SK-N-SH (cell line): ENCODE data around the gene CHKB. TPM values are rescaled to one million over a fixed set of nuclear protein-coding genes. Genes with fewer than 3 reads are reported as not detected.

Experiments used
- CTCF ChIA-PET: fragments of 300-600, 350-600 bp; formaldehyde crosslinking; extraction: SDS; loops from one replicate; lab custom pipeline; 2021; lab: Yijun Ruan, JAX
- POLR2A ChIA-PET: fragments of 350-600 bp; sonication (Branson Sonifier 250); formaldehyde crosslinking; extraction: SDS; loops from one replicate; lab custom pipeline; 2020; ENCODE audit warnings: antibody characterized with exemption, inconsistent platforms; lab: Yijun Ruan, JAX
- DNase-seq: peaks from one replicate; pipeline ENCODE4 v3.0.0; 2012
- H2AFZ ChIP-seq: fragments of 200-600 bp; sonication (generic); 2 replicates; pipeline ENCODE4 v1.8.1; 2016; ENCODE audit warnings: antibody characterized with exemption, mild to moderate bottlenecking, low read depth
- H3F3A ChIP-seq: fragments of 200-600 bp; sonication (generic); replicated peaks from 2 replicates; pipeline ENCODE3; 2016; ENCODE audit warnings: antibody characterized with exemption, mild to moderate bottlenecking; ENCODE audit not compliant: insufficient read depth
- H3K27ac ChIP-seq, 2 experiments: fragments of 200-500 bp in 1 of 2; fragments of 200-600 bp in 1 of 2; sonication (Bioruptor generic) in 1 of 2; sonication (generic), shearing (Covaris generic) in 1 of 2; 2 replicates each; pipeline versions ENCODE4 v1.5.1 to v1.6.1; 2014 to 2016; ENCODE audit warnings: low read depth in 2 of 2, inconsistent platforms in 1 of 2, low read length in 1 of 2, mild to moderate bottlenecking in 1 of 2, mixed read lengths in 1 of 2
- H3K27me3 ChIP-seq: fragments of 200-600 bp; sonication (generic), shearing (Covaris generic); 2 replicates; pipeline ENCODE4 v1.6.1; 2016; ENCODE audit warnings: mixed run types; ENCODE audit not compliant: insufficient read depth
- H3K36me3 ChIP-seq, 2 experiments: fragments of 200-500 bp in 1 of 2; fragments of 200-600 bp in 1 of 2; sonication (Bioruptor generic) in 1 of 2; sonication (generic) in 1 of 2; replicated peaks in 1 of 2; 2 replicates each; pipeline versions ENCODE3 to v1.5.1; 2014 to 2016; ENCODE audit warnings: low read length in 1 of 2, mild to moderate bottlenecking in 1 of 2; ENCODE audit not compliant: insufficient read depth in 2 of 2, control insufficient read depth in 1 of 2
- H3K4me1 ChIP-seq, 2 experiments: fragments of 200-500 bp in 1 of 2; fragments of 200-600 bp in 1 of 2; sonication (Bioruptor generic) in 1 of 2; sonication (generic), shearing (Covaris generic) in 1 of 2; 2 replicates each; pipeline versions ENCODE4 v1.5.1 to v1.6.1; 2014 to 2016; ENCODE audit warnings: low read depth in 1 of 2, low read length in 1 of 2, mixed run types in 1 of 2; ENCODE audit not compliant: insufficient read depth in 2 of 2, control insufficient read depth in 1 of 2
- H3K4me2 ChIP-seq: fragments of 200-600 bp; sonication (generic), shearing (Covaris generic); 2 replicates; pipeline ENCODE4 v1.6.1; 2017; ENCODE audit warnings: mixed run types
- H3K4me3 ChIP-seq, 2 experiments: fragments of 200-500 bp in 1 of 2; fragments of 200-600 bp in 1 of 2; sonication (Bioruptor generic) in 1 of 2; sonication (generic), shearing (Covaris generic) in 1 of 2; 2 replicates each; pipeline versions ENCODE4 v1.5.1 to v1.8.1; 2014 to 2016; ENCODE audit warnings: low read depth in 2 of 2, inconsistent platforms in 1 of 2, low read length in 1 of 2, mild to moderate bottlenecking in 1 of 2, mixed read lengths in 1 of 2, moderate library complexity in 1 of 2
- H3K79me2 ChIP-seq: fragments of 200-600 bp; sonication (generic); 2 replicates; pipeline ENCODE4 v1.8.1; 2017; ENCODE audit warnings: mild to moderate bottlenecking; ENCODE audit not compliant: insufficient read depth
- H3K9ac ChIP-seq: fragments of 200-600 bp; sonication (generic); 2 replicates; pipeline ENCODE4 v1.6.1; 2017; ENCODE audit warnings: mixed run types
- H3K9me2 ChIP-seq: fragments of 200-600 bp; sonication (generic); 2 replicates; pipeline ENCODE4 v1.6.1; 2017; ENCODE audit warnings: mixed run types
- H3K9me3 ChIP-seq: fragments of 200-600 bp; sonication (generic); 2 replicates; pipeline ENCODE4 v1.6.1; 2017; ENCODE audit warnings: mixed run types, mild to moderate bottlenecking, moderate library complexity
- H4K20me1 ChIP-seq: fragments of 200-600 bp; sonication (generic); 2 replicates; pipeline ENCODE4 v1.6.1; 2017; ENCODE audit warnings: mild to moderate bottlenecking, mixed run types; ENCODE audit not compliant: insufficient read depth
- ELF1 ChIP-seq: IDR thresholded peaks from 2 replicates; pipeline ENCODE4 v1.4.0; 2012
- EP300 ChIP-seq, 2 experiments: IDR thresholded peaks; 2 replicates each; pipeline versions ENCODE4 v1.4.0 to v1.6.1; 2012; ENCODE audit warnings: borderline replicate concordance in 1 of 2, low read depth in 1 of 2, low read length in 1 of 2
- JUND ChIP-seq: IDR thresholded peaks from 2 replicates; pipeline ENCODE4 v1.4.0; 2012
- MEF2A ChIP-seq: IDR thresholded peaks from 2 replicates; pipeline ENCODE4 v1.4.0; 2012; ENCODE audit warnings: low read depth, borderline replicate concordance
- NRF1 ChIP-seq: IDR thresholded peaks from 2 replicates; pipeline ENCODE4 v1.6.1; 2012; ENCODE audit warnings: low read depth, mild to moderate bottlenecking, low read length
- POLR2AphosphoS5 ChIP-seq: IDR thresholded peaks from 2 replicates; pipeline ENCODE4 v1.6.1; 2012; ENCODE audit warnings: low read depth, low read length
- RAD21 ChIP-seq: IDR thresholded peaks from 2 replicates; pipeline ENCODE4 v1.6.1; 2012; ENCODE audit warnings: mild to moderate bottlenecking, low read length
- RFX5 ChIP-seq: IDR thresholded peaks from 2 replicates; pipeline ENCODE4 v1.6.1; 2012; ENCODE audit warnings: mild to moderate bottlenecking, improper control_type of control experiment, low read length
- RXRA ChIP-seq: IDR thresholded peaks from 2 replicates; pipeline ENCODE4 v1.4.0; 2012; ENCODE audit warnings: low read depth, mild to moderate bottlenecking, borderline replicate concordance
- SIN3A ChIP-seq: IDR thresholded peaks from 2 replicates; pipeline ENCODE4 v1.6.1; 2012; ENCODE audit warnings: low read depth, mild to moderate bottlenecking, low read length, moderate library complexity, borderline replicate concordance
- SMC3 ChIP-seq: IDR thresholded peaks from 2 replicates; pipeline ENCODE4 v1.6.1; 2012; ENCODE audit warnings: low read depth, low read length, improper control_type of control experiment
- TAF1 ChIP-seq: IDR thresholded peaks from 2 replicates; pipeline ENCODE4 v1.6.1; 2012; ENCODE audit warnings: low read depth, mild to moderate bottlenecking, low read length, moderate library complexity, borderline replicate concordance
- TEAD4 ChIP-seq: IDR thresholded peaks from 2 replicates; pipeline ENCODE4 v1.4.0; 2012; ENCODE audit warnings: mild to moderate bottlenecking, borderline replicate concordance; ENCODE audit not compliant: insufficient read depth
- WGBS: methylation state at CpG from one replicate; pipeline ENCODE4 v1.1.6; 2017; ENCODE audit warnings: low lambda C conversion rate; 5-methylcytosine and 5-hydroxymethylcytosine counted together
- polyA plus RNA-seq, 3 experiments: library from polyadenylated mRNA; depleted of rRNA; stranded (reverse); fragments of >200 nt; gene quantifications; 2 replicates each; pipeline ENCODE4 v1.2.3, GENCODE V29; 2012
- TF ChIP-seq, protein P1 (sequence below): fragments of 200-600 bp; sonication (generic); IDR thresholded peaks from 2 replicates; pipeline ENCODE4 v1.6.1; 2017; ENCODE audit warnings: antibody characterized with exemption, mild to moderate bottlenecking, moderate library complexity
- TF ChIP-seq, protein P2 (sequence below): IDR thresholded peaks from 2 replicates; pipeline ENCODE4 v1.6.1; 2012; ENCODE audit warnings: mild to moderate bottlenecking, low read depth, low read length, moderate library complexity

The CHKB gene
- polyA plus RNA-seq, 1 of the 3 experiments (the other 2 are of a cell fraction) = 39.6 TPM

DNA sequence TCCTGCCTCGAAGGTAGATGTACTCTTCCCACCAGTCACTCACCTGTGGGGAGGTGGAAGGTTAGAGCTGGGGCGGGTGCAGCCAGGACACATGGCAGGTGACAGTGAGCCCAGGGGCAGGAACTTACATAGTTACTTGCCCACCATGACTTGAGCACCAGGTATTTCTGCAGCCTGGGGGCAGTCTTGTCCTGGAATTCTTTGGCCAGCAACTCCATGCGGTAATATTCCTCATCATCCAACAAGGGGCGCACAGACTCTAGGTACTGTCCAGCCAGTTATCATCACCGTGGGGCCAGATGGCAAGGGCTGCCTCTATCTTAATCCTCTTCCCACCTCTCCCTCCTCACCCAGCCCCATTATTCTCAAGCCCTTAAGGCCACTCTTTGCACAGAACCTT is 6.6 kb downstream of the CHKB start:
- peaks cover 3% of the 10 kb centered on the region; the same call in 1 of the 2 replicates for H3K79me2 ChIP-seq
- no peaks in the 10 kb centered on the region for H3K27me3 ChIP-seq
- TF ChIP-seq SMC3 (peak; percentile 39; the same call in 1 of the 2 replicates), RXRA (no peak), RAD21 (peak; percentile 63)
- TF ChIP-seq, protein P1, sequence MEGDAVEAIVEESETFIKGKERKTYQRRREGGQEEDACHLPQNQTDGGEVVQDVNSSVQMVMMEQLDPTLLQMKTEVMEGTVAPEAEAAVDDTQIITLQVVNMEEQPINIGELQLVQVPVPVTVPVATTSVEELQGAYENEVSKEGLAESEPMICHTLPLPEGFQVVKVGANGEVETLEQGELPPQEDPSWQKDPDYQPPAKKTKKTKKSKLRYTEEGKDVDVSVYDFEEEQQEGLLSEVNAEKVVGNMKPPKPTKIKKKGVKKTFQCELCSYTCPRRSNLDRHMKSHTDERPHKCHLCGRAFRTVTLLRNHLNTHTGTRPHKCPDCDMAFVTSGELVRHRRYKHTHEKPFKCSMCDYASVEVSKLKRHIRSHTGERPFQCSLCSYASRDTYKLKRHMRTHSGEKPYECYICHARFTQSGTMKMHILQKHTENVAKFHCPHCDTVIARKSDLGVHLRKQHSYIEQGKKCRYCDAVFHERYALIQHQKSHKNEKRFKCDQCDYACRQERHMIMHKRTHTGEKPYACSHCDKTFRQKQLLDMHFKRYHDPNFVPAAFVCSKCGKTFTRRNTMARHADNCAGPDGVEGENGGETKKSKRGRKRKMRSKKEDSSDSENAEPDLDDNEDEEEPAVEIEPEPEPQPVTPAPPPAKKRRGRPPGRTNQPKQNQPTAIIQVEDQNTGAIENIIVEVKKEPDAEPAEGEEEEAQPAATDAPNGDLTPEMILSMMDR = peak; percentile 42
- H3K9me2 ChIP-seq = no peaks in the 10 kb centered on the region
- no peak overlapping the region for H3K4me2 ChIP-seq
- DNase-seq = peak; percentile 64
- peaks cover 0 to 66% of the 10 kb centered on the region in 2 experiments for H3K36me3 ChIP-seq
- POLR2A ChIA-PET = interaction anchor here (1.2 kb wide), 1 partner anchor 12 kb away, joined by 7 read pairs; no protein-coding TSS in a partner anchor
- no peaks in the 10 kb centered on the region for H3K9me3 ChIP-seq
- no peak overlapping the region; a peak in 1 of 4 replicates for H3K4me3 ChIP-seq
- CTCF ChIA-PET = interaction anchor here (1.0 to 9.0 kb wide), 6 partner anchors 11 to 51 kb away, joined by 3 to 73 read pairs (median 4); partner anchors contain the start of genes SCO2 and SYCE3
- H3K27ac ChIP-seq = no peak overlapping the region
- no peak overlapping the region for H2AFZ ChIP-seq
- H3F3A ChIP-seq = no peaks in the 10 kb centered on the region
- WGBS = 90% methylated on average over 2 of the region's 5 CpGs
- no peaks in the 10 kb centered on the region for H4K20me1 ChIP-seq
- H3K4me1 ChIP-seq = peaks cover 0 to under 1% of the 10 kb centered on the region in 2 experiments; a peak in 1 of 4 replicates
- H3K9ac ChIP-seq = no peak overlapping the region

DNA sequence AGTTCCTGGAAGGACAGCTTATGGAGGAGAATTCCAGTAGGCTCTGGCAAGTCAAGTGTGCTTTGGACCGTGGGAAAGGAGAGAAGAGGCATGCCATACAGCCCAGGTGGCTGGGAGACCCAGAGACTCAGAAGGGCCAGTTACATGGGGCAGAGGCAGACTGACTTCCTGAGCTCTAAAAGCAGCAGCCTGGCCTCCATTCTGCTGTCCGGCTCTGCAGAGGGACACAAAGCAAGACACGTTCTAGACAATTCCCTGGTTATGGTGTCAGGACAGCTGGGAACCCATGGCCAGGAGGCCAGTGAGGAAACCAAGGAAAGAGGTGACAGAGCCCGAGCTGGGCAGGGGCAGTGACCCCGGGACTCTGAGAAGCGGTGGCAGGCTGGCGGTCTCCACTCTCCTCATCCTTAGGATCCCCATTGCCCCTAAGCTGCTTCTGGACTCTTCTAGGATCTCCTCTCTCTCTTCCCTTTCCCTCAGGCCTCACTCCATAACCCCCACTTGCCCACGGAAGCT is 7.2 kb downstream of the CHKB start:
- ChIA-PET POLR2A (interaction anchor here (1.2 kb wide), 1 partner anchor 11 kb away, joined by 7 read pairs; no protein-coding TSS in a partner anchor), CTCF (interaction anchor here (1.1 to 9.0 kb wide), 4 partner anchors 11 to 50 kb away, joined by 3 to 73 read pairs (median 10); partner anchors contain the start of genes SCO2 and SYCE3)
- no peak for DNase-seq
- no peak for TF ChIP-seq EP300 (IDR thresholded peaks at IDR 0.05; ENCODE audit: borderline replicate concordance in 1 of 2, low read depth in 1 of 2, low read length in 1 of 2)
- TF ChIP-seq ELF1 = no peak
- no peak for TF ChIP-seq MEF2A
- no peak for TF ChIP-seq JUND
- TF ChIP-seq POLR2AphosphoS5 = no peak
- no peak for TF ChIP-seq TAF1
- TF ChIP-seq, protein P1 = no peak
- no peak for TF ChIP-seq NRF1
- TF ChIP-seq TEAD4 = no peak
- no peak for TF ChIP-seq RFX5
- no peak for TF ChIP-seq SIN3A
- TF ChIP-seq, protein P2, sequence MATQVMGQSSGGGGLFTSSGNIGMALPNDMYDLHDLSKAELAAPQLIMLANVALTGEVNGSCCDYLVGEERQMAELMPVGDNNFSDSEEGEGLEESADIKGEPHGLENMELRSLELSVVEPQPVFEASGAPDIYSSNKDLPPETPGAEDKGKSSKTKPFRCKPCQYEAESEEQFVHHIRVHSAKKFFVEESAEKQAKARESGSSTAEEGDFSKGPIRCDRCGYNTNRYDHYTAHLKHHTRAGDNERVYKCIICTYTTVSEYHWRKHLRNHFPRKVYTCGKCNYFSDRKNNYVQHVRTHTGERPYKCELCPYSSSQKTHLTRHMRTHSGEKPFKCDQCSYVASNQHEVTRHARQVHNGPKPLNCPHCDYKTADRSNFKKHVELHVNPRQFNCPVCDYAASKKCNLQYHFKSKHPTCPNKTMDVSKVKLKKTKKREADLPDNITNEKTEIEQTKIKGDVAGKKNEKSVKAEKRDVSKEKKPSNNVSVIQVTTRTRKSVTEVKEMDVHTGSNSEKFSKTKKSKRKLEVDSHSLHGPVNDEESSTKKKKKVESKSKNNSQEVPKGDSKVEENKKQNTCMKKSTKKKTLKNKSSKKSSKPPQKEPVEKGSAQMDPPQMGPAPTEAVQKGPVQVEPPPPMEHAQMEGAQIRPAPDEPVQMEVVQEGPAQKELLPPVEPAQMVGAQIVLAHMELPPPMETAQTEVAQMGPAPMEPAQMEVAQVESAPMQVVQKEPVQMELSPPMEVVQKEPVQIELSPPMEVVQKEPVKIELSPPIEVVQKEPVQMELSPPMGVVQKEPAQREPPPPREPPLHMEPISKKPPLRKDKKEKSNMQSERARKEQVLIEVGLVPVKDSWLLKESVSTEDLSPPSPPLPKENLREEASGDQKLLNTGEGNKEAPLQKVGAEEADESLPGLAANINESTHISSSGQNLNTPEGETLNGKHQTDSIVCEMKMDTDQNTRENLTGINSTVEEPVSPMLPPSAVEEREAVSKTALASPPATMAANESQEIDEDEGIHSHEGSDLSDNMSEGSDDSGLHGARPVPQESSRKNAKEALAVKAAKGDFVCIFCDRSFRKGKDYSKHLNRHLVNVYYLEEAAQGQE = no peak
- Histone ChIP-seq H3K4me3 (no peak overlapping the region), H3K9me2 (no peaks in the 10 kb centered on the region), H3K79me2 (no peaks in the 10 kb centered on the region), H3K27ac (no peak overlapping the region), H3K9me3 (no peaks in the 10 kb centered on the region), H3F3A (no peaks in the 10 kb centered on the region), H2AFZ (no peak overlapping the region), H3K9ac (no peak overlapping the region), H4K20me1 (no peaks in the 10 kb centered on the region), H3K4me2 (no peak overlapping the region), H3K36me3 (peaks cover 0 to 71% of the 10 kb centered on the region in 2 experiments), H3K27me3 (no peaks in the 10 kb centered on the region), H3K4me1 (no peaks in the 10 kb centered on the region)
- 93% methylated on average over 8 of the region's 8 CpGs for WGBS
